NCI-H1694 (cell line): ENCODE results near the gene FAM227B.

ENCODE experiments used
- DNase-seq: peaks from one replicate; lab custom pipeline; 2025; lab: John Stamatoyannopoulos, UW

Gene FAM227B

GRCh38 chr15:49296258-49296657, 324.4 kb downstream of the FAM227B start:
- DNase-seq: no peak

- DNase-seq: no peak
These were observed 326.7 kb downstream of the FAM227B start for GRCh38 chr15:49293941-49294340.

GRCh38 chr15:49290191-49290590, 330.4 kb downstream of the FAM227B start:
- DNase-seq: no peak

- no peak for DNase-seq
These were observed 332.2 kb downstream of the FAM227B start for GRCh38 chr15:49288391-49288790.

GRCh38 chr15:49287481-49287880, 333.1 kb downstream of the FAM227B start:
- DNase-seq: no peak

- DNase-seq: no peak
These were observed 333.8 kb downstream of the FAM227B start for GRCh38 chr15:49286649-49287404.

GRCh38 chr15:49282366-49282765, 338.3 kb downstream of the FAM227B start:
- DNase-seq: no peak

GRCh38 chr15:49279521-49280456, 340.8 kb downstream of the FAM227B start:
- no peak for DNase-seq

- DNase-seq: no peak
These were observed 341.9 kb downstream of the FAM227B start for GRCh38 chr15:49278751-49279150.
